ENCODE measurements around the gene SLC2A5. TPM values are rescaled to one million over a fixed set of nuclear protein-coding genes. Genes with fewer than 3 reads are reported as not detected.

The SLC2A5 gene
- total and polyA plus RNA-seq, 8 donors: 0.19 to 6.4 (median 2.7) TPM; not detected in 3

DNA sequence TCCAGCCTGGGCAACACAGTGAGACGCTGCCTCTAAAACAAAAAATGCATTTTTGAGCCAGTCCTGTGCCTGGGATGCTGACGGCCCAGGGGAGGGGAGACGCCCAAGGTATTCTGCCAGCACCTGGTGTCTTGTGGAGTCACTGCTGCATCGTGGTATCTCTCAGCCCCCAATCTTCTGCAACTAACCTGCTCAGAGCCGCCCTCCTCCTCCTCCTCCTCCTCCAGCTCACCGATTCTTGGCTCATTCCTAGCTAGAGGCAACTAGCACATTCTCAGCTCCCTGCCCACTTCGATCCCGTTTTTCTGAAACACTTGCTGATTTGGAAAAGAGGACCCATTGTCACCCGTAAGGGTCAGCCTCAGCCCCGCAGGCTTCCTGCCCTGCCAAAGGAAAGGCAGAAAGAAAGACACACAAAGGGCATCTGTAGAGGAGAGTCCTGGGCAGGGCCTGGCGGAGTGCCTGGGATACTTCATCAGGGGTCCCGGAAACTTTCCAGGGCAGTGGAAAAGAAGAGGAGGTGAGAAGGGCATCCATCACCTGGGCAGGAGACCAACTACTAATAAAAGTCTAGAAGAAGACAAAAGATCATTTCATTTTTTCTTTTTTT, 38.7 kb upstream of the SLC2A5 start:
- 89 to 95% (median 94%) methylated on average over 12 of the region's 12 CpGs for WGBS, 5 donors
- no peaks in the 10 kb centered on the region for H3K27me3 ChIP-seq

GRCh38 chr1:9107136-9107535, 37.7 kb upstream of the SLC2A5 start:
- no peak overlapping the region for H3K4me3 ChIP-seq
- no peaks in the 10 kb centered on the region for H3K27me3 ChIP-seq
- 53 to 71% (median 67%) methylated on average over 4 of the region's 4 CpGs for WGBS, 5 donors
- TF ChIP-seq, protein P1, sequence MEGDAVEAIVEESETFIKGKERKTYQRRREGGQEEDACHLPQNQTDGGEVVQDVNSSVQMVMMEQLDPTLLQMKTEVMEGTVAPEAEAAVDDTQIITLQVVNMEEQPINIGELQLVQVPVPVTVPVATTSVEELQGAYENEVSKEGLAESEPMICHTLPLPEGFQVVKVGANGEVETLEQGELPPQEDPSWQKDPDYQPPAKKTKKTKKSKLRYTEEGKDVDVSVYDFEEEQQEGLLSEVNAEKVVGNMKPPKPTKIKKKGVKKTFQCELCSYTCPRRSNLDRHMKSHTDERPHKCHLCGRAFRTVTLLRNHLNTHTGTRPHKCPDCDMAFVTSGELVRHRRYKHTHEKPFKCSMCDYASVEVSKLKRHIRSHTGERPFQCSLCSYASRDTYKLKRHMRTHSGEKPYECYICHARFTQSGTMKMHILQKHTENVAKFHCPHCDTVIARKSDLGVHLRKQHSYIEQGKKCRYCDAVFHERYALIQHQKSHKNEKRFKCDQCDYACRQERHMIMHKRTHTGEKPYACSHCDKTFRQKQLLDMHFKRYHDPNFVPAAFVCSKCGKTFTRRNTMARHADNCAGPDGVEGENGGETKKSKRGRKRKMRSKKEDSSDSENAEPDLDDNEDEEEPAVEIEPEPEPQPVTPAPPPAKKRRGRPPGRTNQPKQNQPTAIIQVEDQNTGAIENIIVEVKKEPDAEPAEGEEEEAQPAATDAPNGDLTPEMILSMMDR (IDR thresholded peaks at IDR 0.05): no peak
- TF ChIP-seq POLR2A (IDR thresholded peaks at IDR 0.05) (no peak), POLR2AphosphoS5 (IDR thresholded peaks at IDR 0.05) (no peak), EP300 (IDR thresholded peaks at IDR 0.05) (no peak)
- no peak for DNase-seq
- H3K36me3 ChIP-seq: peaks cover 15 to 71% (median 61%) of the 10 kb centered on the region in 4 donors
- intact Hi-C loops (cut with DNase I; ENCODE audit: low total_unique reads): loop anchor here (5.0 kb wide), 1 partner anchor 90 kb away; no protein-coding TSS in a partner anchor
- peaks cover 0 to 10% (median 7%) of the 10 kb centered on the region in 4 donors for H3K4me1 ChIP-seq
- no peak overlapping the region for H3K27ac ChIP-seq
- no peaks in the 10 kb centered on the region for H3K9me3 ChIP-seq

More for the DNA sequence above, 38.7 kb upstream of the SLC2A5 start:
- H3K36me3 ChIP-seq: peaks cover 12 to 62% (median 55%) of the 10 kb centered on the region in 4 donors
- no peak overlapping the region for H3K27ac ChIP-seq
- no peak overlapping the region for H3K4me3 ChIP-seq
- H3K9me3 ChIP-seq: no peaks in the 10 kb centered on the region
- intact Hi-C loops (cut with DNase I; ENCODE audit: low total_unique reads): loop anchor here (5.0 kb wide), 1 partner anchor 89 kb away; no protein-coding TSS in a partner anchor
- DNase-seq: no peak
- H3K4me1 ChIP-seq: peaks cover 0 to 10% (median 7%) of the 10 kb centered on the region in 4 donors
- TF ChIP-seq POLR2AphosphoS5 (IDR thresholded peaks at IDR 0.05) (no peak), POLR2A (IDR thresholded peaks at IDR 0.05) (no peak), EP300 (IDR thresholded peaks at IDR 0.05) (no peak)
- TF ChIP-seq, protein P1 (IDR thresholded peaks at IDR 0.05): no peak

GRCh38 chr1:9106286-9106685, 36.9 kb upstream of the SLC2A5 start:
- Histone ChIP-seq H3K4me1 (peaks cover 0 to 10% (median 7%) of the 10 kb centered on the region in 4 donors), H3K27ac (no peak overlapping the region), H3K9me3 (no peaks in the 10 kb centered on the region), H3K27me3 (no peaks in the 10 kb centered on the region), H3K4me3 (no peak overlapping the region), H3K36me3 (peaks cover 16 to 70% (median 62%) of the 10 kb centered on the region in 4 donors)
- no peak for DNase-seq
- WGBS, 5 donors: 92 to 95% (median 94%) methylated on average over 14 of the region's 14 CpGs
- no peak for TF ChIP-seq POLR2AphosphoS5 (IDR thresholded peaks at IDR 0.05)
- no peak for TF ChIP-seq POLR2A (IDR thresholded peaks at IDR 0.05)
- TF ChIP-seq, protein P1 (IDR thresholded peaks at IDR 0.05): no peak
- no peak for TF ChIP-seq EP300 (IDR thresholded peaks at IDR 0.05)
- intact Hi-C loops (cut with DNase I; ENCODE audit: low total_unique reads): loop anchor here (5.0 kb wide), 1 partner anchor 91 kb away; no protein-coding TSS in a partner anchor

DNA sequence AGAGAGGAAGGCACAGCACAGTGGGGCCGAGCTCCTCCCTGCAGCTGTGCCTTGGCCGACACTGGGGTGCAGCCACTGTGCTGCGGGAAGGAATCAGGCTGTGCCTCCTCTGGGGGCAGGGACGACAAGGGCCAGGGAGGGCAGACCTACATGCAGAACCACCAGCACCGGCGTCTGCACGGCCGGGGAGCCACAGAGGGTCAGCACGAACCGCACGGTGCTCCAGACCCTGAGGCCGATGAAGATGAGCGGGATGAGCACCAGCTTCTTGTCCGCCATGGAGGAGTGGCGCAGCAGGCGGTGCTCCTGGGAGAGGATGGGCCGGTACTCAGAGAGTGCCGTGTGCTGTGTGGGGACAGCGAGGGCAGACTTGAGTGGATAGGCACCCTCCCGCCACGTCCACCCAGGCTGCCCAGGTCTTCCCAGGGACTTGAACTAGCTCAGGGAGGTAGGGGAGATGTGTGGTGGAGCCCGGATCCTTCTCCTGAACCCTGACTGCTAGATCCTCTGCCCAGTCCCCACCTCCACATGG, 36.0 kb upstream of the SLC2A5 start:
- Histone ChIP-seq H3K9me3 (no peaks in the 10 kb centered on the region), H3K4me1 (peaks cover 0 to 2% (median 0%) of the 10 kb centered on the region in 4 donors), H3K27me3 (no peaks in the 10 kb centered on the region), H3K4me3 (no peak overlapping the region), H3K36me3 (peaks cover 16 to 71% (median 59%) of the 10 kb centered on the region in 4 donors), H3K27ac (no peak overlapping the region)
- DNase-seq: no peak
- intact Hi-C loops (cut with DNase I; ENCODE audit: low total_unique reads): loop anchor here (5.0 kb wide), 1 partner anchor 92 kb away; no protein-coding TSS in a partner anchor
- TF ChIP-seq, protein P1 (IDR thresholded peaks at IDR 0.05): no peak
- TF ChIP-seq EP300 (IDR thresholded peaks at IDR 0.05) (no peak), POLR2AphosphoS5 (IDR thresholded peaks at IDR 0.05) (no peak), POLR2A (IDR thresholded peaks at IDR 0.05) (no peak)
- WGBS, 5 donors: 91 to 94% (median 93%) methylated on average over 22 of the region's 22 CpGs
